Breast epithelium (tissue), 4 donors: Measurements from ENCODE around the gene DOCK3. TPM values are rescaled to one million over a fixed set of nuclear protein-coding genes. Genes with fewer than 3 reads are reported as not detected.
"Not testable (repeated sequence)": the region's sequence is repeated elsewhere in the genome, so short reads cannot be mapped to it uniquely, and the experiment has no call there.

ENCODE experiments used
- DNase-seq, 2 donors: peaks; one replicate each; pipeline ENCODE4 v3.0.0-alpha.2; 2019; ENCODE audit warnings: low spot score in 2 of 2
- H3K27ac ChIP-seq, 2 donors: fragments of 200-600 bp; sonication (generic) in 1 of 2; one replicate each; pipeline ENCODE4 v1.5.1; 2016 to 2019; ENCODE audit warnings: mild to moderate bottlenecking in 1 of 2
- H3K27me3 ChIP-seq, 2 donors: fragments of 200-600 bp; sonication (generic) in 1 of 2; one replicate each; pipeline versions ENCODE4 v1.5.1 to v1.6.0; 2017 to 2019; ENCODE audit warnings: control low read depth in 1 of 2, mild to moderate bottlenecking in 1 of 2
- H3K36me3 ChIP-seq: fragments of 200-600 bp; one replicate; pipeline ENCODE4 v1.5.1; 2019
- H3K4me1 ChIP-seq, 2 donors: fragments of 200-600 bp; sonication (generic); one replicate each; pipeline ENCODE4 v1.5.1; 2016 to 2019; ENCODE audit warnings: control low read depth in 1 of 2
- H3K4me3 ChIP-seq, 3 donors: fragments of 200-600 bp; sonication (generic); 1 replicate in 2 of 3; 2 replicates in 1 of 3; pipeline ENCODE4 v1.5.1; 2016 to 2019; ENCODE audit warnings: mild to moderate bottlenecking in 3 of 3, moderate library complexity in 2 of 3
- H3K9me3 ChIP-seq, 2 donors: fragments of 200-600 bp; sonication (generic) in 1 of 2; one replicate each; pipeline ENCODE4 v1.5.1; 2016 to 2019; ENCODE audit warnings: control low read depth in 1 of 2
- CTCF ChIP-seq, 3 donors: fragments of 450-650 bp; IDR thresholded peaks; one replicate each; pipeline ENCODE4 v1.5.1; 2016 to 2017; ENCODE audit warnings: antibody characterized with exemption in 3 of 3, mild to moderate bottlenecking in 3 of 3, moderate library complexity in 3 of 3
- POLR2A ChIP-seq: fragments of 450-650 bp; IDR thresholded peaks from one replicate; pipeline ENCODE4 v1.6.1; 2016; ENCODE audit warnings: antibody characterized with exemption, mild to moderate bottlenecking, moderate library complexity
- POLR2AphosphoS5 ChIP-seq, 3 donors: sonication (generic); formaldehyde crosslinking; IDR thresholded peaks; one replicate each; pipeline ENCODE4 v1.6.1; 2017; ENCODE audit warnings: antibody characterized with exemption in 3 of 3
- intact Hi-C: fragments of 100-400 bp; cut with DNase I; formaldehyde crosslinking; loops from one replicate; pipeline ENCODE4 v1.15.1; 2023; ENCODE audit warnings: low total_unique reads
- total RNA-seq, 3 donors: library from RNA; depleted of rRNA; stranded (reverse); fragments of >200 nt; gene quantifications; one replicate each; pipeline ENCODE4 v1.1.0, GENCODE V29; 2016

Gene DOCK3
- total RNA-seq, 3 donors from 2014 or later, result 0.64 to 0.73 (median 0.66) TPM

DNA sequence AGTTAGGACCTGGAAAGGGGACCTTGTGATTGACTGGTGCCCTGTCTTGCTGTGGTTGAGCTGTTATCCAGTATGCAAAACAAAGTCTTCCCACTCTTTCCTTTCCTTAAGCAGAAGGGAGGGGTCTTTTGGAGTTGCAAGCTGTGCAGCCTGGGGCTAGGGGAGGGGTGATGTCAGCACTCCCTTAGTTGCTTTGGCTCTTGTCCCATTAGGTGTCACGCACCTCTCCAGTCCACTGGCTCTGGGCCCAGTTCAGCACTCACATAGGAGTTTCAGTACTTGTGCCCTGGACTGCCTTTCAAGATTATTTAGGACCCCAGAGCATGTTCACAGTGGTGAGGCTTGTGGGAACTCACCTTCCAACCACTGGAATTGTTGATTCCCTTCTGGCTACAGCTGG is 238.5 kb downstream of the DOCK3 start:
- TF ChIP-seq CTCF (IDR thresholded peaks at IDR 0.05) (no peak), POLR2A (no peak), POLR2AphosphoS5 (IDR thresholded peaks at IDR 0.05) (no peak)
- intact Hi-C loops, result no loop called here

GRCh38 chr3:50922071-50922470 is 247.3 kb downstream of the DOCK3 start:
- intact Hi-C loops, H3K27ac ChIP-seq, H3K9me3 ChIP-seq, H3K4me3 ChIP-seq, H3K4me1 ChIP-seq, DNase-seq, H3K36me3 ChIP-seq, H3K27me3 ChIP-seq: not testable (repeated sequence)

More for the DNA sequence above, 238.5 kb downstream of the DOCK3 start:
- no peaks in the 10 kb centered on the region for H3K9me3 ChIP-seq
- no peaks in the 10 kb centered on the region for H3K27me3 ChIP-seq
- no peak overlapping the region for H3K27ac ChIP-seq
- no peak for DNase-seq
- H3K4me3 ChIP-seq, result no peak overlapping the region
- no peaks in the 10 kb centered on the region for H3K4me1 ChIP-seq
- no peaks in the 10 kb centered on the region for H3K36me3 ChIP-seq

DNA sequence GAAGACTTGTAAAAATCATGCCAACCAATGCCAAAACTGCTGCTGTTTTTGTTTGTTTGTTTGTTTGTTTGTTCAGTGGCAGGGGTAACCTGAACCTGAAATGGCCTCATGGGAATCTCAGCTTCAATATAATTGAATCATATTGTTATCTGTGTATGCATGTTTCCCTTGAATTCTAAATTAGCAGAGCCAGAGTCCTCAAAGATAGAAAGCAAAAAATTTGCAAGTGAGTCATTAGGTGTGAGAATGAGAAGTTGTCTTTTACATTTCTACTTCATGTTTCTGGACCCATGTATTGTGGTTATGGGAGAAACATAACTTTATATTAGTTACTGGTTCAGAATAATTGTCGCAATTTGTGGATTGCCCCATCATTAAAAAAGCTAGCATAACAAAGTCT is 249.2 kb downstream of the DOCK3 start:
- H3K4me1 ChIP-seq, result no peaks in the 10 kb centered on the region
- intact Hi-C loops, result no loop called here

GRCh38 chr3:50924638-50925037 is 249.9 kb downstream of the DOCK3 start:
- TF ChIP-seq CTCF (IDR thresholded peaks at IDR 0.05) (no peak), POLR2AphosphoS5 (IDR thresholded peaks at IDR 0.05) (no peak), POLR2A (no peak)
- no peaks in the 10 kb centered on the region for H3K36me3 ChIP-seq
- DNase-seq, result no peak
- H3K4me3 ChIP-seq, result no peak overlapping the region
- peaks cover 0 to 6% of the 10 kb centered on the region in 2 donors for H3K9me3 ChIP-seq
- no peak overlapping the region for H3K27ac ChIP-seq
- no peaks in the 10 kb centered on the region for H3K27me3 ChIP-seq
- no peaks in the 10 kb centered on the region for H3K4me1 ChIP-seq
- intact Hi-C loops, result no loop called here

More for the DNA sequence above, 249.2 kb downstream of the DOCK3 start:
- H3K4me3 ChIP-seq, result no peak overlapping the region
- DNase-seq, result no peak
- no peak overlapping the region for H3K27ac ChIP-seq
- H3K36me3 ChIP-seq, result no peaks in the 10 kb centered on the region
- peaks cover 0 to 6% of the 10 kb centered on the region in 2 donors for H3K9me3 ChIP-seq
- TF ChIP-seq POLR2A, result no peak
- TF ChIP-seq POLR2AphosphoS5 (IDR thresholded peaks at IDR 0.05), result no peak
- no peak for TF ChIP-seq CTCF (IDR thresholded peaks at IDR 0.05)
- H3K27me3 ChIP-seq, result no peaks in the 10 kb centered on the region

DNA sequence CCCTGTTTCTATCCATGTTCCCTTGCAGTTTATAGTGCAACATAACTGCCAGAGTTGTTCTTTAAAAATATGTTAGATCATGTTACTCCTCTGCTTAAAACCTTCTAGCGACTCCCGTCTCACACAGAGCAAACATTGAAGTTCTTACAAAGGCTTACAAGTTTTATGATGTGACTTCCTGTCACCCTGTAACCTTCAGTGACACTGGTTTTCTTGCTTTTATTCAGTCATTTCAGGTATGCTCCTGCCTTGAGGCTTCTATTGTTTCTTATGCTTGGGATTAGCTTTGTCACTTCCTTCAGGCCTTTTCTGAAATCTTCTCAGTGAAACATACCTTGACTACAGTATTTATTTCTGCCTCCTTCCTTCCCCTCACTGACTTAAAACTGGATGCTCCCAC is 252.1 kb downstream of the DOCK3 start:
- peaks cover 0 to 4% of the 10 kb centered on the region in 2 donors for H3K9me3 ChIP-seq
- intact Hi-C loops, result no loop called here
- TF ChIP-seq CTCF (IDR thresholded peaks at IDR 0.05) (no peak), POLR2A (no peak), POLR2AphosphoS5 (IDR thresholded peaks at IDR 0.05) (no peak)
- no peaks in the 10 kb centered on the region for H3K4me1 ChIP-seq
- H3K27me3 ChIP-seq, result no peaks in the 10 kb centered on the region
- DNase-seq, result no peak
- H3K36me3 ChIP-seq, result no peaks in the 10 kb centered on the region
- H3K27ac ChIP-seq, result no peak overlapping the region
- H3K4me3 ChIP-seq, result no peak overlapping the region
